ENCODE measurements around the gene APRT.

The APRT gene

DNA sequence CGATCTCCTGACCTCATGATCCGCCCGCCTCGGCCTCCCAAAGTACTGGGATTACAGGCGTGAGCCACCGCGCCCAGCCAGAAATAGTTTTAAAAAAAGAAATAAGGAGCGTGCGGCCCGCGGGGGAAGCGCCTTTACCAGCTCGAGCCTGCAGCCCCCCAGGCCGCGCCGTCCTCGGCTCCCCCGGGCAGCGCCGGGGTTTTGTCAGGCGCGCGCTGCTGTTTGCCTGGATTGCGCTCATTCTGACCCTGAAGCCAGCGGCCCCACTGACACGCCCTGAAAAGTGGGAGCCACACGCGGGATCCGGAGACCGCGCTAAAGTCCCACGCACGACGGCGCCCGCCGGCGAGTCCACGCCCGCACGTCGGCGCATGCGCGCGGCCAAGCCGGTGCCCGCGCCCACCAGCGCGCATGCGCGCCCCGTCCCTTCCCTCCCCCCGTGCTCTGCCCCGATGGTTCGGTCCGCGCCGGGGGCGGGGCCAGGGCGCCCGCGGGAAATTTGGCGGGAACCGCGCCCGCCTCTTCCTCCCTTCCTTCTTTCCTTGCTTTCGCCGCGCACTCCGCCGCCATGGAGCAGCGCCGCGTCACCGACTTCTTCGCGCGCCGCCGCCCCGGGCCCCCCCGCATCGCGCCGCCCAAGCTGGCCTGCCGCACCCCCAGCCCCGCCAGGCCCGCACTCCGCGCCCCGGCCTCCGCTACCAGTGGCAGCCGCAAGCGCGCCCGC lies 8.3 kb downstream of the APRT start, which contains the start of gene CDT1:
TSS of gene CDT1 (plus strand) at position 526 of the 724 bp plus-strand sequence. CDS start at position 569, 43 bp downstream.
- TF ChIP-seq, protein P1, sequence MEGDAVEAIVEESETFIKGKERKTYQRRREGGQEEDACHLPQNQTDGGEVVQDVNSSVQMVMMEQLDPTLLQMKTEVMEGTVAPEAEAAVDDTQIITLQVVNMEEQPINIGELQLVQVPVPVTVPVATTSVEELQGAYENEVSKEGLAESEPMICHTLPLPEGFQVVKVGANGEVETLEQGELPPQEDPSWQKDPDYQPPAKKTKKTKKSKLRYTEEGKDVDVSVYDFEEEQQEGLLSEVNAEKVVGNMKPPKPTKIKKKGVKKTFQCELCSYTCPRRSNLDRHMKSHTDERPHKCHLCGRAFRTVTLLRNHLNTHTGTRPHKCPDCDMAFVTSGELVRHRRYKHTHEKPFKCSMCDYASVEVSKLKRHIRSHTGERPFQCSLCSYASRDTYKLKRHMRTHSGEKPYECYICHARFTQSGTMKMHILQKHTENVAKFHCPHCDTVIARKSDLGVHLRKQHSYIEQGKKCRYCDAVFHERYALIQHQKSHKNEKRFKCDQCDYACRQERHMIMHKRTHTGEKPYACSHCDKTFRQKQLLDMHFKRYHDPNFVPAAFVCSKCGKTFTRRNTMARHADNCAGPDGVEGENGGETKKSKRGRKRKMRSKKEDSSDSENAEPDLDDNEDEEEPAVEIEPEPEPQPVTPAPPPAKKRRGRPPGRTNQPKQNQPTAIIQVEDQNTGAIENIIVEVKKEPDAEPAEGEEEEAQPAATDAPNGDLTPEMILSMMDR (conservative IDR thresholded peaks at IDR 0.05; ENCODE audit: low read depth, low read length) = no peak

DNA sequence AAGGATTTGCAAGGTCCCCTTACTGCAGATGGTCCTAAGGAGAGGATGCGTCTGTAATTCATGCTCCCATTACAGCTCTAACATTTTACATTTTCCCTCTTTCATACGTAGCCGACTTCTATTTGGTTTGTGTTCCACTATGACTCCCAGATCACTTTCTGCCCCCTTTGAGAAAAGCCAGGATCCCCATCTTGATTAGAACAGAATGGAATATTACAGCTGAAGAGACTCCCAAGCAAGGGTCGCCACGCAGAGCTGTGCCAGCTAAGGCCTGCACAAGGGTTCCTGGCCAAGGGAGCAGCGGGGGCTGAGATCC lies 11.5 kb downstream of the APRT start:
- H3K4me3 ChIP-seq (ENCODE audit: low read length) = no peak overlapping the region
- no peak for DNase-seq (ENCODE audit: low read depth)
- TF ChIP-seq, protein P1 (conservative IDR thresholded peaks at IDR 0.05; ENCODE audit: low read depth, low read length) = no peak

More for the DNA sequence above, 8.3 kb downstream of the APRT start, which contains the start of gene CDT1:
- H3K4me3 ChIP-seq (ENCODE audit: low read length) = peak within 1 kb of the TSS; percentile 57
- DNase-seq (ENCODE audit: low read depth) = no peak

DNA sequence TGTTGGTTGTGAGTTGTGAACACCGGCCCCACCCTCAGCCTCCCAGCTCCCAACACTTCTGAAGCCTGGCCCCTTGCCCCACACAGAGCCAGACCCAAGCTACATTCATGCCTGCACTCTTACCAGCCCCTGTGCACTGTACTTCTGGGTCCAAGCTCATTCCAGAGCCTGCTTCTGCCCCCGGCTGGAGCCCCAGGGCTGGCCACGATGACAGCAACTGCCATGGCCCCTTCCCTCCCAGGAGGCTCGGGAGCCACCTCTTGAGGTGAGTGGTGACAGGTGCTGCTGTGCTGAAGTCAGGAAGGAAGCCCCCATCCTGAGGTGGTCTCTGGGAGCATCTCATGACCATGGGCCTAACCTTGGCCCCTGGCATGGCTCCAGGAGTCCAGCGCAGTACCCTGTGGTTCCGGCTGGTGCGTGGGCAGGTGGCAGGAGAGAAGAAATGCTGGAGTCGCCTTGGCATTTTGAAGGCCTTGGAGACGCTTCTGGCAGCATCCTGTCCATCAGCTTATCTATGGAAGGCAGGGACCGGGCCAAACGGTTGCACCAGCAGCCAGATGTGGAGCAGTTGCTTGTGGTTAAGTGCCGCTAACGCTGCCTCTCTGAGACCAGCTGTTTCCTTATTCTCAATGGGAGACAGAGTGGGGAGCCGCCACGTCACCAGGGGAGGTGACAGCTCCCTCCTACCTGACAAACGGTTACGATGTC lies 12.0 kb downstream of the APRT start:
- H3K4me3 ChIP-seq (ENCODE audit: low read length) = no peak overlapping the region
- TF ChIP-seq, protein P1 (conservative IDR thresholded peaks at IDR 0.05; ENCODE audit: low read depth, low read length) = no peak
- no peak for DNase-seq (ENCODE audit: low read depth)

DNA sequence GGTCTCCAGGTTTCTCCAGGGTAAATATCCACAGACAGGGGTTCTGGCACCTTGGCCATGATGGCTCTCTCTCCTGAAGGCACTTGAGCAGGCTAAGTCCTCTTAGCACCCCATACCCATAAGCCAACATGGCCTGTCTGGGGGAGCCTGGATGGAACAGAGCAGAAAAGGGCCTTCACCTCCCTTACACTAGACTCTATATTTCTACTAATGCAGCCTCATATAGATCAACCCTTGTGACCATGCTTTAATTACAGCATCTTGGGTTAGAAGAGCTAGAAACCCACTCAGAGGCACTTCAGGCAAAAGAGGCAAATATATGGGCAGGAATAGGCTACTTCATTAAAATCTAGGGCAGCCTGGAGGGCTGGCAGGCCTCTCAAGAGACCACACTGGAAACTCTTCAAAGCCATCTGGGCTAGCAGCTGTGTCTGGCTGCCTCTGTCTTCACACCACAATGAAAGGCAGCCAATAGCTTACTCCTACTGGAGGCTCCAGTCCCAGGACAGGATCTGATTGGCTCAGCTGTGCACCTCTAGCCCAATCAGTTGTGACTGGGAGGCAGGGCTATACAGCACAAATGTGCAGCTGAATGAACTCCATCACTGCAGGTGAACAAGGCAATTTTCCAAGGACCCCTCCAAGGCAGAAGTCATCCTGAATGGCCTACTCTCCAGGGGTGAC lies 12.8 kb downstream of the APRT start:
- H3K4me3 ChIP-seq (ENCODE audit: low read length) = no peak overlapping the region
- TF ChIP-seq, protein P1 (conservative IDR thresholded peaks at IDR 0.05; ENCODE audit: low read depth, low read length) = no peak
- DNase-seq (ENCODE audit: low read depth) = no peak

DNA sequence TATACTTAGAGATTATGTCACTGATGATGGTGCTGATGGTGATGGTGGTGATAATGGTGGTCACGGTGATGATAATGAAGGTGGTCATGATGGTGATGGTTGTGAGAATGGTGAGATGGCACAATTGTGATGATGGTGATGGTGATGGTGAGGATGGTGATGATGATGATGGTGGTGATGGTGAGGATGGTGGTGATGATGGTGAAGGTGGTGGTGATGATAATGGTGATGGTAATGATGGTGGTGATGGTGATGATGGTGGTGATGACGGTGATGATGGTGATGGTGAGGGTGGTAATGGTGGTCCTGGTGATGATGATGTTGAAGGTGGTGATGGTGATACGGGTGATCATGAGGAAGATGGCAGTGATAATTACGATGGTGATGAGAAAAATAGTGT lies 13.7 kb downstream of the APRT start:
- TF ChIP-seq, protein P1 (conservative IDR thresholded peaks at IDR 0.05; ENCODE audit: low read depth, low read length) = no peak
- no peak for DNase-seq (ENCODE audit: low read depth)
- H3K4me3 ChIP-seq (ENCODE audit: low read length) = no peak overlapping the region

DNA sequence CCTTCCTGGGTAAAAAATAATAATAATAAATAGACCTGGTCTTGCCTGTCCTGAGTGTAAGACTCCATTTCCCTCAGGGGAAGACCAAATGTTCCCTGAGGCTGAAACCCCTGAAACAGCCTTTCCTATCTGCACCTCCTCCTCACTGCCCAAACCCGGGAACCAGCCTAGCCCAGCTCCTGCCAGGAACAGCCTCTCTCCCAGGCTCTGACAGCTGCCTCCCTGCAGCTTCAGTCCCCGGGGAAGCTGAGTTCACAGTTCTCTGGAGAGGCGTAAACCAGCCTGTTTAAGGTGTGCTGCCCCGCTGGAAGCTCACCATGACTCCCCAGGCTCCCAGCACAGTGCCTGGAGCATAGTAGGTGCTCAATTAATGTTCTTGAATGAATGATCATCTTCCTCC lies 15.4 kb downstream of the APRT start:
- DNase-seq (ENCODE audit: low read depth) = no peak
- TF ChIP-seq, protein P1 (conservative IDR thresholded peaks at IDR 0.05; ENCODE audit: low read depth, low read length) = no peak
- H3K4me3 ChIP-seq (ENCODE audit: low read length) = no peak overlapping the region
